Muscle layer of duodenum (tissue), 2 donors: Measurements from ENCODE around the gene TMOD1.

Experiments
- H3K27ac ChIP-seq: one replicate; pipeline ENCODE4 v1.7.0; 2013; ENCODE audit warnings: mild to moderate bottlenecking, low read length
- H3K27me3 ChIP-seq: one replicate; pipeline ENCODE4 v1.7.0; 2013; ENCODE audit warnings: low read depth, mild to moderate bottlenecking, control low read depth, low read length
- H3K36me3 ChIP-seq, 2 donors: one replicate each; pipeline ENCODE4 v1.7.0; 2013; ENCODE audit warnings: low read length in 2 of 2, control low read depth in 1 of 2, mild to moderate bottlenecking in 1 of 2; ENCODE audit not compliant: insufficient read depth in 2 of 2, control insufficient read depth in 1 of 2
- H3K4me1 ChIP-seq, 2 donors: one replicate each; pipeline ENCODE4 v1.7.0; 2013; ENCODE audit warnings: low read length in 2 of 2, mild to moderate bottlenecking in 2 of 2, control low read depth in 1 of 2, moderate library complexity in 1 of 2; ENCODE audit not compliant: insufficient read depth in 2 of 2, control insufficient read depth in 1 of 2
- H3K4me3 ChIP-seq, 2 donors: one replicate each; pipeline ENCODE4 v1.7.0; 2013; ENCODE audit warnings: low read length in 2 of 2, low read depth in 1 of 2, mild to moderate bottlenecking in 1 of 2
- H3K9me3 ChIP-seq, 2 donors: one replicate each; pipeline ENCODE4 v1.7.0; 2013; ENCODE audit warnings: low read length in 2 of 2, control low read depth in 1 of 2, mild to moderate bottlenecking in 1 of 2; ENCODE audit not compliant: control insufficient read depth in 1 of 2
- donor health status: healthy.

TMOD1 gene

GRCh38 chr9:97553841-97554240 lies 52.4 kb downstream of the TMOD1 start:
- Histone ChIP-seq H3K27me3 (no peaks in the 10 kb centered on the region), H3K27ac (no peak overlapping the region), H3K9me3 (no peaks in the 10 kb centered on the region), H3K4me3 (no peak overlapping the region), H3K4me1 (peaks cover 0 to 21% of the 10 kb centered on the region in 2 donors), H3K36me3 (no peaks in the 10 kb centered on the region)

GRCh38 chr9:97554566-97555075 lies 53.2 kb downstream of the TMOD1 start:
- peaks cover 0 to 24% of the 10 kb centered on the region in 2 donors for H3K4me1 ChIP-seq

GRCh38 chr9:97555164-97555563 lies 53.7 kb downstream of the TMOD1 start:
- no peaks in the 10 kb centered on the region for H3K9me3 ChIP-seq
- H3K4me1 ChIP-seq = peaks cover 0 to 24% of the 10 kb centered on the region in 2 donors
- H3K27me3 ChIP-seq = no peaks in the 10 kb centered on the region
- no peak overlapping the region for H3K27ac ChIP-seq
- no peaks in the 10 kb centered on the region for H3K36me3 ChIP-seq
- H3K4me3 ChIP-seq = no peak overlapping the region

More at GRCh38 chr9:97554566-97555075, 53.2 kb downstream of the TMOD1 start:
- no peaks in the 10 kb centered on the region for H3K36me3 ChIP-seq
- no peak overlapping the region for H3K4me3 ChIP-seq
- no peaks in the 10 kb centered on the region for H3K9me3 ChIP-seq
- no peaks in the 10 kb centered on the region for H3K27me3 ChIP-seq
- H3K27ac ChIP-seq = no peak overlapping the region

- Histone ChIP-seq H3K4me1 (peaks cover 0 to 24% of the 10 kb centered on the region in 2 donors), H3K36me3 (no peaks in the 10 kb centered on the region)
These were observed 54.7 kb downstream of the TMOD1 start for GRCh38 chr9:97556036-97556720.

GRCh38 chr9:97556721-97557605 lies 55.5 kb downstream of the TMOD1 start:
- H3K9me3 ChIP-seq = no peaks in the 10 kb centered on the region
- peaks cover 0 to 24% of the 10 kb centered on the region in 2 donors for H3K4me1 ChIP-seq
- no peak overlapping the region for H3K4me3 ChIP-seq
- H3K36me3 ChIP-seq = no peaks in the 10 kb centered on the region
- peak overlapping the region; percentile 19 for H3K27ac ChIP-seq
- no peaks in the 10 kb centered on the region for H3K27me3 ChIP-seq

More at GRCh38 chr9:97556036-97556720, 54.7 kb downstream of the TMOD1 start:
- Histone ChIP-seq H3K4me3 (no peak overlapping the region), H3K9me3 (no peaks in the 10 kb centered on the region), H3K27me3 (no peaks in the 10 kb centered on the region), H3K27ac (no peak overlapping the region)

GRCh38 chr9:97557606-97558095 lies 56.2 kb downstream of the TMOD1 start:
- peaks cover 0 to 24% of the 10 kb centered on the region in 2 donors for H3K4me1 ChIP-seq
- H3K27me3 ChIP-seq = no peaks in the 10 kb centered on the region
- no peak overlapping the region for H3K4me3 ChIP-seq

GRCh38 chr9:97558701-97559101 lies 57.2 kb downstream of the TMOD1 start:
- no peaks in the 10 kb centered on the region for H3K27me3 ChIP-seq
- H3K36me3 ChIP-seq = no peaks in the 10 kb centered on the region
- H3K27ac ChIP-seq = peak overlapping the region; percentile 24
- no peaks in the 10 kb centered on the region for H3K9me3 ChIP-seq
- H3K4me1 ChIP-seq = peaks cover 0 to 27% of the 10 kb centered on the region in 2 donors
- H3K4me3 ChIP-seq = no peak overlapping the region

More at GRCh38 chr9:97557606-97558095, 56.2 kb downstream of the TMOD1 start:
- Histone ChIP-seq H3K27ac (peak overlapping the region; percentile 48), H3K9me3 (no peaks in the 10 kb centered on the region), H3K36me3 (no peaks in the 10 kb centered on the region)

- Histone ChIP-seq H3K27ac (peak overlapping the region; percentile 24), H3K4me3 (no peak overlapping the region), H3K9me3 (no peaks in the 10 kb centered on the region), H3K36me3 (no peaks in the 10 kb centered on the region), H3K27me3 (no peaks in the 10 kb centered on the region), H3K4me1 (peaks cover 3 to 31% of the 10 kb centered on the region in 2 donors)
These were observed 57.6 kb downstream of the TMOD1 start for GRCh38 chr9:97559111-97559514.

- Histone ChIP-seq H3K27ac (no peak overlapping the region), H3K4me1 (peaks cover 11 to 40% of the 10 kb centered on the region in 2 donors), H3K9me3 (no peaks in the 10 kb centered on the region)
These were observed 58.7 kb downstream of the TMOD1 start for GRCh38 chr9:97560154-97560553.

GRCh38 chr9:97560851-97561250 lies 59.4 kb downstream of the TMOD1 start:
- H3K4me3 ChIP-seq = no peak overlapping the region
- no peaks in the 10 kb centered on the region for H3K27me3 ChIP-seq
- no peak overlapping the region for H3K27ac ChIP-seq
- peaks cover 11 to 40% of the 10 kb centered on the region in 2 donors for H3K4me1 ChIP-seq
- H3K9me3 ChIP-seq = no peaks in the 10 kb centered on the region
- H3K36me3 ChIP-seq = peaks cover 0 to 5% of the 10 kb centered on the region in 2 donors

More at GRCh38 chr9:97560154-97560553, 58.7 kb downstream of the TMOD1 start:
- no peak overlapping the region for H3K4me3 ChIP-seq
- H3K27me3 ChIP-seq = no peaks in the 10 kb centered on the region
- no peaks in the 10 kb centered on the region for H3K36me3 ChIP-seq

GRCh38 chr9:97561501-97561900 lies 60.0 kb downstream of the TMOD1 start:
- Histone ChIP-seq H3K4me3 (no peak overlapping the region), H3K9me3 (no peaks in the 10 kb centered on the region), H3K27ac (no peak overlapping the region), H3K27me3 (no peaks in the 10 kb centered on the region), H3K36me3 (peaks cover 0 to 8% of the 10 kb centered on the region in 2 donors), H3K4me1 (peaks cover 11 to 40% of the 10 kb centered on the region in 2 donors)
